NCI-H187 treated with DMSO at 0.1 percent for 48 hours (cell line): ENCODE results near the gene CCM2.
"Not testable (repeated sequence)": the region's sequence is repeated elsewhere in the genome, so short reads cannot be mapped to it uniquely, and the experiment has no call there.

ENCODE experiments used
- DNase-seq: peaks from one replicate; lab custom pipeline; 2025; lab: John Stamatoyannopoulos, UW

CCM2 gene

DNA sequence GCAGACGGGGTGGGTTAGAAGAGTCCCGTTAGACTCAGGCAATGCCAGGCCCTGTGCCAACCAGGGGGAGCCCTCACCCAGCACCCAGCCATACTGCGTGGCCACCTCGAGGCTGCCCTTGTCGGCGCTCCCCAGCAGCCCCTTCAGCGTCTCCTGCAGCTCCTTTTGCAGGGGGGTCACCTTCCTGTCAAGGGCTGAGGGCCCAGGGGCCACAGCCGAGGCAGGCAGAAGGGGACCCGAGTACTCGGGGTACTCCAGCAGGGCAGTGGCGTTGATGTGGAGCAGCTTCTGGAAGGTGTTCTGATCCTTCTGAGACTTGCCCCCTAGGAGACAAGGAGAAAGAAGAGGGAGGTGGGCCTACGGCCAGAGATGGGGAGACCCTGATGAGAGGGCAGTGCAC lies 101.7 kb downstream of the CCM2 start:
- DNase-seq: no peak

- no peak for DNase-seq
These were observed 103.0 kb downstream of the CCM2 start for GRCh38 chr7:45102785-45103712.

DNA sequence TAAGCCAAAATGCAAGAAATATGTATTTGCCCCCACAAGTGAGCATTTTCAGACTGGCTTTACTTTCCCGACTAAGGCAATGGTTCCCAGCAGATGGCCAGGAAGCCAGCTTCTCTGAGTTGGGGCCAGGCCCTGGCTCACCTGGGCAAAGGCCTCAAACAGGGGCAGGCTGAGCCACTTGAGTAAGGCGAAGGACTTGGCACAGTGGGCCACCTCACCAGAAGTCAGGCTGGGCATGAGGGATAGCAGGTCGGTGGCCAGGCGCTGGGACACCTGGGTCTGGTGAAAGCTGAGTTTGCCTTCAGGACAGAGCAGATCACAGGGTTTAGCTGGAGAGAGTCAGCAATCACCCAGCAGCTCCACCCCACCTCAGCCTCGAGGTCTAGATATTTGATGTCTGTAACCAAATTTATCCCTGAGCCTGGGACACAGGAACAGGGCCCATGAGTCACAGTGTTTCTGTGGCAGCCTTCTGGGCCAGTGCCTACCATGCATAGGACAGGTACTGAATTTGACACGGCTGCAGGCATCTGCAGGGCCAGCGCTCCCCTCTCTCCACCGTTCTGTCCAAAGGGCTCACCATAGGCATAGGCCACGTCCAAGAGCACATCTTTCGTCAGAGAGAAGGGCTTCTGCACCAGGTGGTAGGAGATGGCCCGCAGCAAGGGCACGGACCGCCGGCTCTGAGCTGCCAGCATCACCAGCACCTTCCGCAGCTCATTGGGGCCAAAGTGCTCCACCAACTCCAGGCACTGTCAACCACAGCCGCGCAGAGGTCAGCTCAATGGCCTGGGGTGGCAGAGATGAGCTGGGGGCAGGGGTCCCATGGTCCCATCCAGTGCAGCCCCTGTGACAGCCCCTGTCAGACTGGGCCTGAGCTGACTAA lies 104.2 kb downstream of the CCM2 start:
- no peak for DNase-seq

- no peak for DNase-seq
These were observed 105.0 kb downstream of the CCM2 start for GRCh38 chr7:45104844-45105587.

DNA sequence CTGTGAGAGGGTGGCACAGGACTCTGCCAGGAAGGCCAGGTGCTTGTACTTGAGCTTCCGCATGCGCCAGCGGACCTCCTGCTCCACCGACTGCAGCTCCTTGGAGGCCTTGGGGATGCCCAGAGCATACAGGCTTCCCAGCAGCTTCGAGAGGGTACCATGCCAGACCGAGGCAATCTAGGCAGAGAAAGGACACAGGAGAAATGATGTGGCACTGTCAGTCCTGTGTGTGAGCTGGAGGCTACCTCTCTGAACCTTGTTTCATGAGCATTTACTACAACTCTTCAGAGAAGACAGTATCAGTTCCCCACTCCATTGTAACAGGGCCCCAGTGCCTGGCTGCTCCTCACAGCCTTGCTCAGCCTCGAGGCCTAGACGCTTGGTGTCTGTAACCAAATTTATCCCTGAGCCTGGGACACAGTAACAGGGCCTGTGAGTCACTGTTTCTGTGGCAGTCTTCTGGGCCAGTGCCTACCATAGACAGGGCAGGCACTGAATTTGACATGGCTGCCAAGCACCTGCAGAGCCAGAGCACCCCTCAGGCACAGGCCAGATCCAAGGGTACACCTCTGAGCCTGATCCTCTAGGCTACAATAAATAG lies 105.7 kb downstream of the CCM2 start:
- no peak for DNase-seq

DNA sequence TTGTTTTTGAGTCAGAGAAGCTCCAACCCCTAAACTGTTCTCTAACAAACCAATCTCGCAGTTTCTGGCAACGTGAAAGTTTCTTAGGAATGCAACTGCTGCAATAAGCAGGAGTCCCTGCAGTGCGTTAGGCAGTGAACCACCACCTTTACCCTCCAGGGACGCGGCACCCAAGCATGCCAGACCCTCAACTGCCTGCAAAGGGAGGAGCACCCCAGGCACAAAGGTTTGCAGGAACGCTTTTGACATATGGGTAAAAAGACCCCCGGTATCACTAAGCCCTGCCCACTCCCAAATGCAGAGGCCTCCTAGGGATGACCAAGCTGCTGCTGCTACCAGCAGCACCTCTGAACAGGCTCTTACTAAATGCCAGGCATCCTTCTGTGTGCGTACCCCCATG lies 106.8 kb downstream of the CCM2 start:
- DNase-seq: no peak

DNA sequence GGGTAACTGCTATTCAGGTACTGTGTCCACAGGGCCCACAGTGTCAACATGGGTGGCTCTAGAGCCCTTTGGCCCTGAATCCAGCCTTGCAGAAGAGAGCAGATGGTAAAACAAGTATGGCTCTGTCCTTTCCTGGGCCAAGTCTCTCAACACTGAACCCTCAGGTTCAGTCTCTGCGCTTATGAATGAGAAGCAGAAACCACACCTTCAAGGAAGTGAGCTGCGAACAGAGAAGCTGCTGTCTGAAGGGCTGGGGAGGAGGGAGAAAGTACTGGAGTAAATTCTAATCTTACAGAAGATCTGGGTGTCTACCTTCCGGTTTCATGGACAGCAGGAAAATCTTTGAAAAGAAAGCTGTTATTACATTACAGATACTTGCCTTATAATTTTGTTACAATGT lies 107.4 kb downstream of the CCM2 start:
- DNase-seq: no peak

DNA sequence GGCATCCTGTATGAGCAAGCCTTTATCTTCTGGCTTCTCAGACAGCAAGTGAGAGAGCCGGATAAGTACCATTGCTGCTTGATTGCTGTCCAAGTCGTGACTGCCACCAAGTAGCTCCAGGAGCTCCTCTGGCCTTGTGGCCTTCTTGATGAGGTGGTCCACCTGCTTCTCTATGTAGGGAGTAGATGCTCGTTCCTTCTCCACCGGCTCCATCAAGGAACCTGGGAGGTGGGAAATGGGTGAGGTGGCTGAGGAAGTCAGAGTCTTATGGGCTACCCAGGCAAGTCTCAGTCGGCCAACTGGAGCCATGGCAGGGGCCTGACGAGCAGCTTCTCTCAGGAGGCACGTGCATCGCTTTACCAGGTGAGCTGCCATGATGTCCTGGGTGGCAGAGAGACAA lies 108.9 kb downstream of the CCM2 start:
- no peak for DNase-seq

- DNase-seq: peak; percentile 58
These were observed 111.6 kb downstream of the CCM2 start, which contains the start of gene TBRG4 for GRCh38 chr7:45111298-45112223. TSS of gene TBRG4 (minus strand) at chr7:45111697. CDS start at chr7:45109237, 2,460 bp downstream.

DNA sequence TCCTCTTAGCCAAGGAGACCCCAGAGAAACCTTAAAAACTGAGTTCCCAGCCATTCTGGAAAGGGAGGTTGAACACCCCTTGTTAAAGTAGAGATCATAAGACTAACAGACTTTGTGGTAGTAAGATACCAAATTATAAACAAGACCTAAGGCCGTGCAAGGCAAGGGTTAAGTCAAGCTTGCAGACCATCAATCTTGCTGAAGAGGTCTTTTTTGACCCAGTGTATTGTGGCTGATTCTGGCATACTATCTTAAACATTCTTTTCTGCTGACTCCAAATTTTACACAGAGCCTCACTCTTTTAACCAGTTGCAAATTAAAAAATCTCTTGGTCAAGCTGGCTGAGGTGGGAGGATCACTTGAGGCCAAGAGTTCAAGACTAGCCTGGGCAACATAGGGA lies 112.6 kb downstream of the CCM2 start:
- DNase-seq: no peak

GRCh38 chr7:45114257-45114656 lies 114.3 kb downstream of the CCM2 start:
- not testable (repeated sequence) for DNase-seq

GRCh38 chr7:45114926-45115325 lies 114.9 kb downstream of the CCM2 start:
- DNase-seq: no peak

DNA sequence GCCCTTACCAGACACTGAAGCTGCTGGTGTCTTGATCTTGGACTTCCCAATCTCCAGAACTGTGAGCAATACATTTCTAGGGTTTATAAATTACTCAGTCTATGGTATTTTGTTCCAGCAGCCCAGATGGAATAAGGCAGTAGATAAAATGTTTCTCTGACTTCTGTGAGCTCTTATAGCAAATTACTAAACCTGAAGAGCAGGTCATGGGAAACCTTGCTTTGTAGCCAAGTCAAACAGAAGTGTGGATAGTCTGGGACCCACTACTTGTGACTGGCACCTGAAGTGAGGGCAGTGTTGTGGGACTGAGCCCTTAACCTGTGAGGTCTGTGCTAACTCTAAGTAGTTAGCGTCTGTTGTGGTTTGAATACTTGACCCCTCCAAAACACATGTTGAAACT lies 116.0 kb downstream of the CCM2 start:
- no peak for DNase-seq

DNA sequence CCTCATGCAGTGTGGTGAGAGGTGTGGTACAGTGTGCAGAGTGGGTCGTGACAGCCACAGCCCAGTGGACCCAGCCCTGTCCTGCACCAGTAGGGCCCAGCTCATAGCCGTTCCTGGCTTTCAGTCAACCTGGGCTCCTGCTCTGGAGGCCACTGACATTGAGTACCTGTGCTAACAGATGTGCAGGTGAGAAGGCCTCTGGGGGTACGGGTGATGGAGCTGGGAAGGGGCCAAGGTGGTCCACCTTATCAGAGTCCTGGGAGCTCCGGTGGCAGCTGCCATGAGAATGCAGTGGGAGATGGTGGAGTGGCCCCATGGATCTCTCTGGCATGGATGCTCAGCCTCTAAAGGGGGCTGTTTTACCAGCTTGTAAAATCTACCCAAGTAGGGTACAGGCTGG lies 117.6 kb downstream of the CCM2 start:
- no peak for DNase-seq

DNA sequence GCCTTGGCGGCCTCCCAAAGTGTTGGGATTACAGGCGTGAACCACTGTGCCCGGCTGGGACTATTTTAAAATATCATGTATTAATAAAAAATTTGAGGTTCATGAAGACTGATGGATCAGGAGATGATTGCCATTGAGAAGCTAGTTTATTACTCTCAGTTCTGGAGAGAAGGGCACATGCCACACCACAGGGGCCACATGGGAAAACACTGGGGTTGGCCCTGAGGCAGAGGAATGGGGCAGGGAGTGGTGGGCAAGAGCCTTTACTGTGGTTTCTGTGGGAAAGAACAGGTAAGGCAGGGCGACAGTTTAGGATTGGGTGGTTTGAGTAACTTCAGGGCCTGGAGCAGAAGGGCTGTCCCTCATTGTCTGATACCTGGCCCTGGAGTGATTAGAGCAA lies 118.3 kb downstream of the CCM2 start:
- DNase-seq: no peak

DNA sequence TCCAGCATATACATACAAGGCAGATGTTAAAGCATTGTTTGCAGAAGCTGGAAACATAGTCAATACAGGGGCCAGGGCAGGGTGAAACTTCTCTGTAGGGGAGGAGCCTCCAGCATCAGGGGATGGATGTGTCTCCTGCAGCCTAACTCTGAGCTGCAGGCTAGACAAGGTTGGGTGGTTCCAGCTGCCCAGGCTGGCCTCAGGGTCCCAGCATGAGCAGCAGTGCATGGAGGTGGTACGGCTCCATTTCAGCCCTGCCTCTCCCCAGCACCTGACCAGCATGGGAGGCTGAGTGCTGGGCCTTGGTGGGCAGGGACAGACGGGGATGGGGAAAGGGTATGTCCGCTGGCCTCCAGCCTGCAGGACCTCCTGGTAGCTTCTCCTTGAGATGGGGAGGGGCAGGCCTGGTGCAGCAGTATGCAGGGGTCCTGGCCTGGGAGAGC lies 118.9 kb downstream of the CCM2 start:
- no peak for DNase-seq

DNA sequence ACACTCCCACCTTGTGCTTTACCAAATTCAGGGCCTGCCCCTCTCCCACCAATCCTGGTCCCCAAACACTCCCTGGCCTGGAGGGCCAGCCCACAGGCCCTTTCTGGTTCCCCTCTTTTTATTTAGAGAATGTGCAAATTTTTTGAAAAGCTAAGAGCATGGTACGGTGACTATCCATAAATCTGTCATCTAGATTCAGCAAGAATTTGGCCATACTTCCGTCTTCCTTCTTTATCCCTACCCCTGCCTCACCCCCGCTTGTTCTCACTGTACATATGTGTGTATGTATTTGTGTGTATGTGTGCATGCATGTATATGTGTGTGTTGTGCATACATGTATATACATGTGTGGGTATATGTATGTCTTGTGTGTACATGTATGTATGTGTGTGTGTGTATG lies 119.5 kb downstream of the CCM2 start:
- no peak for DNase-seq

DNA sequence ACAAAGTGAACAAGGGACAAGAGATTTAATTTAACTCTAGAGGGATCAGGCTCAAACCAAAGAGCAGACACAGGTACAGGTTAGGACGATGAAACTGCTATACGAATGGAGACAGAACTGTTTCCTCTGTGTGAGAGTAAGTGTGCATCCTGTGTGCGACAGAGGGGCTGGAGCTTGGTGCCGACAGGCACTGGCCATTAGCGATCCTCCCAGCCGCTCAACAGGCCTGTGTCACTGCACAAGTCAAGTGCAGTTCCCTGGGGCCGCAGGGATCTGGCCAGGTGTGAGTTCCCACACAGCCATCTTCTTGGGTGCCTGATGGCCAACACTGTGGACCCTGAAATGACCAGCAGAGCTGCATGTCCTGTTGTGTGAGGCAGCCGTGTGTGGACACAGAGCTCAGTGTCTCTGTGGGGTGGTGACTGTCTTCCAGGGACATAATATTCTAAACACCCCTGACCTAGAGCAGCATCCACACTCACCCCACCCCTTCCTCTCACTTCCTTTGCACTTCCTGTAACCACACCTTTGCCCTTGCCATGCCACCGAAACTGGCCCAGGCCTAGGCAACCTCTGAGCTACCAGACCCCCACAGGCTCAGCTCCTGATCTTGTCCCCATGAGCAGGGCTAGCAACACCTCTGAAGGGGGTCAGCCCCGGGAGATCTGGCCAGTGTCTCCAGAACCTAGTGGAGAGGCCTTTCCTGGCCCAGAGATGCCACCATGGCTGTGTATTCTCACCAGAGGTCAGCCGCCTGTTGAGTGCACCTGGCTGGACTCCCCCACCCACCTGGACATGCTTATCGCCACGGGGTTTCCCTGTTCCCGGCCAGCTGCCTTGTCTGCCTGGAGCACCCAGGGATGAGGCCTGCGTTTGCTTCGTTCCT lies 123.2 kb downstream of the CCM2 start:
- no peak for DNase-seq

GRCh38 chr7:45123913-45124710 lies 124.1 kb downstream of the CCM2 start:
- no peak for DNase-seq
